Lower lobe of right lung (tissue), 2 donors: ENCODE data around the gene NUP160. TPM values are rescaled to one million over a fixed set of nuclear protein-coding genes. Genes with fewer than 3 reads are reported as not detected.

Experiments used
- ATAC-seq, 2 donors: fragments of 200-7000 bp; cut with Tn5 transposase; one replicate each; pipeline ENCODE4 v1.9.1; 2020 to 2022; ENCODE audit warnings: mild to moderate bottlenecking in 2 of 2, moderate library complexity in 2 of 2
- DNase-seq: peaks from one replicate; pipeline ENCODE4 v3.0.0-alpha.2; 2020
- H3K27ac ChIP-seq: fragments of 200-600 bp; one replicate; pipeline ENCODE4 v1.8.0; 2022
- H3K27me3 ChIP-seq: fragments of 200-600 bp; one replicate; pipeline ENCODE4 v1.8.0; 2022; ENCODE audit warnings: low read depth
- H3K36me3 ChIP-seq: fragments of 200-600 bp; one replicate; pipeline ENCODE4 v1.8.0; 2022; ENCODE audit warnings: mild to moderate bottlenecking
- H3K4me1 ChIP-seq: fragments of 200-600 bp; one replicate; pipeline ENCODE4 v1.8.0; 2022
- H3K4me3 ChIP-seq: fragments of 200-600 bp; one replicate; pipeline ENCODE4 v1.8.0; 2022; ENCODE audit warnings: mild to moderate bottlenecking
- H3K9me3 ChIP-seq: fragments of 200-600 bp; one replicate; pipeline ENCODE4 v1.8.0; 2022
- intact Hi-C: fragments of 100-400 bp; cut with DNase I; formaldehyde crosslinking; loops from one replicate; pipeline ENCODE4 v1.11.0; 2022
- total RNA-seq: library from RNA; stranded (reverse); fragmentation: NEBNext Ultra II Directional; extraction: Animal tissue kit (Norgen Biotek cat#: 25700); gene quantifications from one replicate; pipeline ENCODE4 v1.2.1, GENCODE V29; 2021
- TF ChIP-seq, protein P1 (sequence below): fragments of 200-600 bp; IDR thresholded peaks from one replicate; pipeline ENCODE4 v1.8.0; 2022; ENCODE audit warnings: antibody characterized with exemption, mild to moderate bottlenecking
- donor health status: DM: no; HTN: yes; CAD: no; lungs with severe emphysema.

Gene NUP160
- total RNA-seq, 1 donor from 2014 or later = 43.3 TPM

DNA sequence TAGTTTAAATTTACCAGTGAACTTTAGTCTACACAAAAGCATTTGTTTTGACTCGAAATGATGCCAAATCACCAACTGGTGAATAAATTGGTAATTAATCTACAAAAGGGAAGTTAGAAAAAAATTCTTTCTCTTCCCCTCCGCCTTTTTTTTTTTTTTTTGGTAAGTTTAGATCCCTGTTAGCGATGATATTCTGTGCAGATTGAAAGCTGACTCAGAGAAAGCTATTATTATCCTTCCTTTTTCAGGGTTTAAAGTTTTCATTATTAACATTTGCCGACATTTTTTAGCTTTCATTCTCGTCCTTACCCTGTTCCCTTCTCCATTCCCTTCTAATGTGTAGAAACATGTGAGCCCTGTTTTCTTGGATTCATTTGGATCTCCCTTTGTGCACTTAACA lies 16.8 kb upstream of the NUP160 start:
- Histone ChIP-seq H3K4me3 (no peak overlapping the region), H3K27ac (peak overlapping the region; percentile 43), H3K4me1 (peaks cover 31% of the 10 kb centered on the region), H3K9me3 (no peaks in the 10 kb centered on the region), H3K36me3 (no peaks in the 10 kb centered on the region), H3K27me3 (no peaks in the 10 kb centered on the region)
- ATAC-seq (no peak), DNase-seq (no peak)
- intact Hi-C loops = no loop called here
- TF ChIP-seq, protein P1, sequence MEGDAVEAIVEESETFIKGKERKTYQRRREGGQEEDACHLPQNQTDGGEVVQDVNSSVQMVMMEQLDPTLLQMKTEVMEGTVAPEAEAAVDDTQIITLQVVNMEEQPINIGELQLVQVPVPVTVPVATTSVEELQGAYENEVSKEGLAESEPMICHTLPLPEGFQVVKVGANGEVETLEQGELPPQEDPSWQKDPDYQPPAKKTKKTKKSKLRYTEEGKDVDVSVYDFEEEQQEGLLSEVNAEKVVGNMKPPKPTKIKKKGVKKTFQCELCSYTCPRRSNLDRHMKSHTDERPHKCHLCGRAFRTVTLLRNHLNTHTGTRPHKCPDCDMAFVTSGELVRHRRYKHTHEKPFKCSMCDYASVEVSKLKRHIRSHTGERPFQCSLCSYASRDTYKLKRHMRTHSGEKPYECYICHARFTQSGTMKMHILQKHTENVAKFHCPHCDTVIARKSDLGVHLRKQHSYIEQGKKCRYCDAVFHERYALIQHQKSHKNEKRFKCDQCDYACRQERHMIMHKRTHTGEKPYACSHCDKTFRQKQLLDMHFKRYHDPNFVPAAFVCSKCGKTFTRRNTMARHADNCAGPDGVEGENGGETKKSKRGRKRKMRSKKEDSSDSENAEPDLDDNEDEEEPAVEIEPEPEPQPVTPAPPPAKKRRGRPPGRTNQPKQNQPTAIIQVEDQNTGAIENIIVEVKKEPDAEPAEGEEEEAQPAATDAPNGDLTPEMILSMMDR = no peak

DNA sequence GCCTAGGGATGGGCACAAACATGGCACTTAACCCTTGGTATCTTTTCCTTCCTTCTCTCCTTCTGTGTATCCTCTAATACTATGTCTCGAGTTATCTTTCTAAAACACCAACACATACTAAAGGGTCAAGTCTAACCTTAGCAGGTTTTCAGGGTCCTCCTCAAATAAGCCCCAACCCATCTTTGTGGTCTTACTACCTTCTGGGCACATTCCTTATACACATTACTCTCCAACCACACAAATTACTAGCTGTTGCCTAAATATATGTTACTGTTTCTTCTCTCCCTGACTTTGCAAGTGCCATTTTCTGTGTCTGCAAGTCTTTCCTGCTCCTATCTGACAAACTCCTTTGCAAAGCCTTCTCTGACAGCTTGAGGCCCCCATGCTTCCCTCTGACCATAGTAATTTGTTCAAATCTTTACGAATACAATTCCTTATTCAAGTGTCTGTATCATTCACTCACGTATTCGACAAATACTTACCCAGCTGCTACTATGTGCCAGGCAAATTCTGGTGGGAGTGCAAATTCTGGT lies 15.8 kb upstream of the NUP160 start:
- ATAC-seq = no peak
- DNase-seq = no peak
- Histone ChIP-seq H3K27ac (peak overlapping the region; percentile 37), H3K4me1 (peaks cover 31% of the 10 kb centered on the region), H3K9me3 (no peaks in the 10 kb centered on the region), H3K27me3 (no peaks in the 10 kb centered on the region), H3K36me3 (no peaks in the 10 kb centered on the region), H3K4me3 (no peak overlapping the region)
- TF ChIP-seq, protein P1 = no peak
- intact Hi-C loops = no loop called here

DNA sequence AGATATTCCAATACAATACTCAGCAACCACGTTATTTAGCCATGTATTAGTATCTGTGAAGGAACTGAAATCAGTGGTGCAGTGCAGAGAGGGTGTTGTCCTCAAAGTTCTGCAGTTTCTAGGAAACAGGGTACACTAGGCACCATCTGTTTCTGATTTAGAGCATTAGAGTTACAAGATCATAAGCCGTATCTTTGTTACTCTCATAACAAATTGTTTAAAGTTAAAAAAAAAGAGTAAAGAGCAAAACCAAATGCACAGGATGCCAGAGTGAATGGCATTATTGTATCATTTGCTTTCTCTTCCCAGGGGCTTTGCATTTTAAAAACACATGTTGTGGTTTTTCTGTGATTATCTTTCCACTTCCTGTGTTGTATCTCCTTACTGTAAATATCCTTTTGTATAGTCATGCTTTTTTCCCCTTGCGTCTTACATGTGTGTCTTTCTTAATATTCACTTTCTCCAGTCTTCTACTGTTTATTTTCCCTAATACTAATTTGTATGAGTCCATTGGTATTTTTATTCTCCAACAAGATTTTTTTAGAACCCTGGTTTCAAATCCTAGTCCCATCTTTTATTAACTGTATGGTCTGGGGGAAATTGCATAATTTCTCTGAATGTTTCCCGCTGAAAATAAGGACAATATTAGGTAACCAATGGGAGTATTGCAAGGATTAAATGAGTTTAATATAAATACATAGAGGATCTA lies 15.2 kb upstream of the NUP160 start:
- peak overlapping the region; percentile 37 for H3K27ac ChIP-seq
- H3K4me3 ChIP-seq = no peak overlapping the region
- H3K4me1 ChIP-seq = peaks cover 31% of the 10 kb centered on the region
- ATAC-seq (peak; percentile 40 to 63), DNase-seq (no peak)
- no peaks in the 10 kb centered on the region for H3K27me3 ChIP-seq
- no peaks in the 10 kb centered on the region for H3K36me3 ChIP-seq
- no peaks in the 10 kb centered on the region for H3K9me3 ChIP-seq
- TF ChIP-seq, protein P1 = no peak
- intact Hi-C loops = no loop called here

DNA sequence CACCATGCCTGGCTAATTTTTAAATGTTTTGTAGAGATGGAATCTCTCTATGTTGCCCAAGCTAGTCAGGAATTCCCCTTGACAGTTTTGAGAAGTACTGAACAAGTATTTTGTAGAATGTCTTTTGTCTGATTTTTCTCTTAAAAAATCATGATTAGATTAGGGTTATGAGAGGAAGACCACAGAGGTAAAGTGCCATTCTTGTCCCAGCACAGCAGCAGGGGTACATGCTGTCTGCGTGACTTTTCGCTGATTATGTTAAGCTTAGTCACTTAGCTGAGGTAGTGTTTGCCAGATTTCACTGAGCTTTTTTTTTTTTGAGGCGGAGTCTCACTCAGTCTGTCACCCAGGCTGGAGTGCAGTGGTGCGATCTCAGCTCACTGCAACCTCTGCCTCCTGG lies 13.6 kb upstream of the NUP160 start:
- intact Hi-C loops = no loop called here
- peak; percentile 22 to 69 for ATAC-seq
- no peak for DNase-seq
- H3K36me3 ChIP-seq = no peaks in the 10 kb centered on the region
- no peaks in the 10 kb centered on the region for H3K27me3 ChIP-seq
- H3K27ac ChIP-seq = no peak overlapping the region
- no peak overlapping the region for H3K4me3 ChIP-seq
- TF ChIP-seq, protein P1 = no peak
- peaks cover 38% of the 10 kb centered on the region for H3K4me1 ChIP-seq
- H3K9me3 ChIP-seq = no peaks in the 10 kb centered on the region

DNA sequence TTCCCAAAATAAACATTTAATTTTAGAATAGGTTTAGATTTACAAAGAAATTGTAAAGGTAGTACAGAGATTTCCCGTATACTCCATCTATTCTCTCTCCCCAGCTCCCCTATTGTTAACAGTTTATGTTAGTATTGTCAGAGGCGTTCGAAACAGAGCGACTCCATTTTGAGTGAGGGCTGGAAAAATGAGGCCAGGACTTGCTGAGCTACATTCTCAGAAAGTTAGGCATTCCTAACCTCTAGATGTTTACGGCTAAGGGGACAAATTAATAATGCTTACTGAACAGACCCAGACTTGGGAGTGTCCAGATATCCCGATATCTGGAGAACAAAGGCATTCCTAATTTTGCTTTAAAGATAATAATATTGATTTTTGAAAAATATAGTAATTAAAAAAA lies 12.4 kb upstream of the NUP160 start:
- ATAC-seq = no peak
- TF ChIP-seq, protein P1 = no peak
- no peak overlapping the region for H3K27ac ChIP-seq
- no peaks in the 10 kb centered on the region for H3K36me3 ChIP-seq
- no peaks in the 10 kb centered on the region for H3K9me3 ChIP-seq
- intact Hi-C loops = no loop called here
- no peak overlapping the region for H3K4me3 ChIP-seq
- no peaks in the 10 kb centered on the region for H3K27me3 ChIP-seq
- no peak for DNase-seq
- peaks cover 38% of the 10 kb centered on the region for H3K4me1 ChIP-seq
